GM19035 (cell line): ENCODE measurements around the gene NTNG2.
"Not testable (repeated sequence)": the region's sequence is repeated elsewhere in the genome, so short reads cannot be mapped to it uniquely, and the experiment has no call there.

Experiments
- ATAC-seq: cut with Tn5 transposase; IDR thresholded peaks from one replicate; pipeline ENCODE4 v1.9.1; 2021; ENCODE audit not compliant: unreplicated experiment

The NTNG2 gene, protein sequence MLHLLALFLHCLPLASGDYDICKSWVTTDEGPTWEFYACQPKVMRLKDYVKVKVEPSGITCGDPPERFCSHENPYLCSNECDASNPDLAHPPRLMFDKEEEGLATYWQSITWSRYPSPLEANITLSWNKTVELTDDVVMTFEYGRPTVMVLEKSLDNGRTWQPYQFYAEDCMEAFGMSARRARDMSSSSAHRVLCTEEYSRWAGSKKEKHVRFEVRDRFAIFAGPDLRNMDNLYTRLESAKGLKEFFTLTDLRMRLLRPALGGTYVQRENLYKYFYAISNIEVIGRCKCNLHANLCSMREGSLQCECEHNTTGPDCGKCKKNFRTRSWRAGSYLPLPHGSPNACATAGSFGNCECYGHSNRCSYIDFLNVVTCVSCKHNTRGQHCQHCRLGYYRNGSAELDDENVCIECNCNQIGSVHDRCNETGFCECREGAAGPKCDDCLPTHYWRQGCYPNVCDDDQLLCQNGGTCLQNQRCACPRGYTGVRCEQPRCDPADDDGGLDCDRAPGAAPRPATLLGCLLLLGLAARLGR

DNA sequence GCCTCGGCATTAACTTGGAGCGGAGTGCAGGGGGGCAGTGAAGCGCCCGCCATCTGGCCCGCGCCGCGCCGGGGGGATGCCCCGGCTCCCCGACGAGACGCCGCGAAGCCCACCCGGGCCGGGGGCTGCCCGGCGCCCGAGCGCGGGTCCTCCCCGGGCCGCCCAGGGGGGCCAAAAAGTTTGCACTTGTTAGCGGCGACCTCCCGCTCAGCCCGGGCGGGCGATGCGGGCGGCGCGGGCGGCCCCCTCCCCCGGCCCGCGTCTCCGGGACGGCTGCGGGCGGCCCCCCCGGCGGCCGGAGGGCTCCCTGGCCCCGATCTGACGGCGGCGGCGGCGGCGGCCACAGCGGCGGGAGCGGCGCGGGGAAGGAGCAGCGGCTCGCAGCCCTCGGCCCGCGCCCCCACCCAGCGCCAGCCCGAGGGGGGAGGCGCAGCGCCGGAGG is at the start of gene NTNG2:
TSS of gene NTNG2 (plus strand) at position 316 of the 442 bp plus-strand sequence. CDS start 4,774 bp downstream, outside the sequence.
- no peak for ATAC-seq

DNA sequence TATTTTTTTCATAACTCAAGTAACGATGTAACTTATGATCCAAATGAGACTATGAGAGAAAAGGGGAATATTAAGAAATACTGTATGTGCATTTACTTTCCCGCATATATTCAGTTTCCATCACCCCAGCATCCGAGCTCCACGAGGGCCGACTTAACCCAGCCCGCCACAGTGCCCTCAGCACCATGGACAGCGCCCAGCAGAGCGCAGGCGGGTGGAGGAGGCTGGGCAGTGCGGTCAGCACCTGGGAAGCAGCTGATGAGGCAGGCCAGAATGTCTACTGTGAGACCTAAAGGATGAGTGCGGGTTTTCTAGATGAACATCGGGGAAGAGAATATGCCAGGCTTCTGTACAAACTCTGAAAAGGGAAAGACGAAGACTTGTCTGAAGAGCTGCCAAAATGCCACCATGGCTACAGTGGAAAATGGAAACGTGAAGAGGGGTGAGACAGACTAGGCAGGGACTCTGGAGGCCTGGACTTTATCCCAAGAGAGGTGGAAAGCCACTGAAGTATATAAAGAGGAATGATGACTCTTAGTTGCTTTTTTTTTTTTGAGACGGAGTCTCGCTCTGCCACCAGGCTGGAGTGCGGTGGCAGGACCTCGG is 47.7 kb upstream of the NTNG2 start:
- no peak for ATAC-seq

DNA sequence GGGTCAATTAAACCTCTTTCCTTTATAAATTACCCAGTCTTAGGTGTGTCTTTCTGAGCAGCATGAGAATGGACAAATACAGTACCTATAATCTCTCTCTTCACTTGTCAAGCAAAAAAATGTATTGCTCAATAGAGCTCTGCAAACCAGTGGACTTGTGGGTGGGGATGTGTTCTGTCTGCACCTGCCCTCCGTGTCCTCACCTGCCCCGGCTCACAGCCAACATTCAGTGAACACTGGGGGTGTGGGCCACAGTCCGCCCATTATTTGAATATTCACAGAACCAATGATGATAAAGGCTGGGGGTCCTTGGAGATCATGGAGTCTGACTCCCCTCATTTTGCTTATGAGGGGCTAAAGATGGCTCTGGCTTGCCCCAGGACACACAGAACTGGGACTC is 45.3 kb upstream of the NTNG2 start:
- no peak for ATAC-seq

DNA sequence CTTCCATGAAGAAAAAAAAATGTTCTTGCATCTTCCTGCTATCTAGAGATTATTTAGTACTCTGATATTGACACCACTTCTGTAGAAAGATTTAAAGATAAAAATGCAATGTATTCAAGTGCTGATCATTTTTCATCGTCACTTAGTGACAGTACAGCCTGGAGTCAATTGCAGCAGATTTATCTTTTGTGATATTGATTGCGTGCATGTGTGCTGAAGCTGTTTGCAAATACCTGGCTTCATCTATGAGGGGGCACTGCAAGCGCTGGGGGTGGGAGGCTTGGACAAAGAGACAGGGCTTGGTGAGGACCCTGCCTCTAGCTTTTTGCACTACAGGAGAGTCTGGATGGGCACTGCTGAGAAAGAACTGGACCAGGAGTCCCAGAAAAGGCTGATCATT is 44.2 kb upstream of the NTNG2 start:
- ATAC-seq: no peak

DNA sequence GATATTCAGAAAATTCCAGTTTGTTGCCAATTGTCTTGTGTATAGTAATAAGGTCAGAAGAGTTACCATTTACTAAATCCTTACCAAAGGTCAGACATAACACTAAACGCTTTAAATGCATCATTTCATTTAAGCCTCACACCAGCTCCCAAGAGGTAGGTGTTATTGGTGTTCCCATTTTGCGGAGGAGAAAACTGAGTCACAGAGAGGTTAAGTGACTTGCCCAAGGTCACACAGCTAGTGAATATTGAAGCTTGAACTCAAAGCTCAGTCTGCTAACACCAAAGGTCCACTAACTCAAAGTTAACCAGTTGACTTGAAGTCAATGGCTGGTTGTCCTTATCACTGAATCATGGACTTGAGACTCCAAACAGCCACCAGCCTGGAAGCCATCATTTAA is 40.8 kb upstream of the NTNG2 start:
- no peak for ATAC-seq

DNA sequence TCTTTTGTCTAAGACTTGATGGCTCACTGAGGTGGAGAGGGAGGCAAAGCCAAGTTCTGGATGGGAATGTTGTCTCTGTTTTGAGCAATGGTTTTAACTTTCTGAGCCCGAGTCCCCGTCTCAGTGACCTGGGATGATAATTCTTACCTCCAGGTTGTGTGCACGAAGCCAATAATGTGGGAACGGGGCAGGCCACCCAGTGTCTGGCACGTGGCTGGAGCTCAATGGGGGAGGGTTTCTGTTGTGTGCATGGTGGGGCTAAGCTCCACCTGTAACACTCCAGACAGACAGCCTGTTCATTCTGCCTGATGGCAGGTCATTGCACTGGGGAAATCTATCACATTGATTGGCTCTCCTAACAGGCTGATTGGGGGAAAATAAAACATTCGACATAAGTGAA is 37.1 kb upstream of the NTNG2 start:
- no peak for ATAC-seq

DNA sequence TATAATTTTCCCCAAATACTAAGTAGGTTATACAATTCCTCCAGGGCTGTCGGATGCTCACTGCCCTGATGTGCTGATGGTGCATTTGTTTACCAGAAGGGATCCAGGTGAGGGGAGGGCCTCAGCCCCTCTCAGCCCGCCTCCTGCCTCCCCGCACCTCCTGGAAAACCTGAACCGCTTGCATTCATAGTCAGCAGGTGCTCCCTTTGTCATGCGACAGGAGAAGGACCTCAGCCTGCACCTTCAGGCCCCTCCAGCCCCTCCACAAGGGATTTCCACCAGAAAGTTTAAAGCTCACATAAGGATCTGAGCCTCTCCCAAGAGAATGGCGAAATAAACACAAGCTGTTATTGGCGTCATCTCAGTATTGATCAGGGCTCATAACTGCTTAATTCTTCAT is 36.5 kb upstream of the NTNG2 start:
- ATAC-seq: no peak

DNA sequence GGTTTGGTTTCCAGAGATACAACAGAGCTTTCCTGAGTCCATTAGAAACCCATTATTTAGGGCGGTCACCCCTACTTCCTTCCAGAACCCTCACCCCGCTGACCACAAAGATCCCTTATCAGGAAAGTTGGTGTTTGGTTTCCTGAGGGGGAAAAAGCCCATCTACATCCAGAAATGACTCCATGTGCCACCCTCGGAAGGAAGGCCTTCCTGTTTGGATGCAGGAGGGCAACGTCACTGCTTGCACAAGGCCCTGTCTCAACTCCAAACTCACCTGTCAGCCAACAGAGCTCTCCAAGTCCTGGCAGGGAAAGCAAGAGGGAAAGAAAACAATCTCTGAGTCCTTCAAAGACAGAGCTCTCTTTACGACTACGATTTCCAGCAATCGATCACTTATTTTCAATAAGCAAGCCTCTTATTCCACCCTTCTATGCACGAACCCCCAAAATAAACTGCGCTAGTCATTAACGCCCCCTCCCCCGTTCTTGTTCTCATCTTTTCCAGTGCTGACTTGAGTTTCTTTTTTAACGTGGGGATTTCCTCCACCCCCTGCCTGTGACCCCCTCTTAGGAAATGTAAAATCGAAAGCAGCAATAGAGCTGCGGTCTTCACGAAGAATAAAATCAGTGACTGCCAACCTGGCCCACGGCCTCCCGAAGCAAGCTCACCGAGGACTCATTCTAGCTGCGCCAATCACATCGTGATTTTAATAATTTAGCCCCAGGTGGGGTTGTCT is 35.7 kb upstream of the NTNG2 start:
- no peak for ATAC-seq

DNA sequence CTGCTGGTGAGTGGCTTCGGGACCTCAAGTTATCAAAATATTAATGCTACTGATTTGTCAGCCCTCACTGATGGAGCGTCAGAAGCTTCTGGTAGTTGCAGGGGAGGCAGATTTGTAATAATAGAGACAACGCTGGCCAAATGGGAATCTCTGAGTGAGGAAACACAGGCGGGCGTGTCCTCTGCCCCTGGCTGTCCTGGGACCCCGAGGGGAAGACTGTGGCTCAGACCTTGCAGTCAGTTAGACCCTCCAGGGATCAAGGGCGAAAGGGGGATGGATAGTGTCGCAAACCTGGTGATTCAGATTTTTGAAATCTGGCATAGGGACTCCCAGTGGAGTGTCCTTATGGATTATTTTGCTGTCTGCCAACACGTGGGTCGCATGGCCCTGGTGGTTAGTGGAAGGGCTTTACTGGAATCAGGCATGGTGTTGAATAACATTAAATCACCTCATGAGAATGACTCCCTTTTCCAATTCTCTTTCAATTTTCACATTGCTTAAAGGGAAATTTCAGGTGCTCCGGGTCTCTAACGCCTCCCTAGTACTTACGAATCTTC is 35.1 kb upstream of the NTNG2 start:
- no peak for ATAC-seq

DNA sequence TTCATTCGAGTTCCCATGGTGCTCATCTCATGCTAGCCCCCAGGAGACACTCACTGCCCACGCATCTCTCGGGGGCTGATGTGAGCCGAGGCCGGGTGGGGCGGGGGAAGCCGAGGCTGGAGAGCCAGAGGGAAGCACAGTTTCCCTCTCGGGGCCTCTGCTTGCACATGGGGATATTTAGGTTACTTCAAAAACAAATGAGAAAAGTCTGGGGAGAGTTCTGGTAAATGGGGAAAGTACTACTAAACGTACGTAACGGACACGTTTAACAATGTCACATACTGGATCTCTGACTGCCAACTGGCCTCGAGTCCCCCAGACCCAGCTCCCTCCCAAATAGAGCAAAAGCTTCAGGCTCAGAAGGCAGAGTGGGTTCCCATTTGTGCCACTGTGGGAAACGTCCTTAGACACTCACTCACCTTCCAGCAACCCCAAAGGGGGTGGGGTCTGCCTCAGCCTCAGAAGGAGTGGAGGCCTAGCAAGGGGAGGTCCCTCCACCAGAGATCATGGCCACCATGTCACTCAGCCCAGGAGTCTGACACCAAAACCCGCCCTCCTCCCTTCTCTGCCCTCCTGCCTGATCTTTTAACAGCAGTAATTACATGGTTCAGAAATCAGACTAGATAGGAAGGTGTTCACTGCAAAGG is 33.8 kb upstream of the NTNG2 start:
- no peak for ATAC-seq

DNA sequence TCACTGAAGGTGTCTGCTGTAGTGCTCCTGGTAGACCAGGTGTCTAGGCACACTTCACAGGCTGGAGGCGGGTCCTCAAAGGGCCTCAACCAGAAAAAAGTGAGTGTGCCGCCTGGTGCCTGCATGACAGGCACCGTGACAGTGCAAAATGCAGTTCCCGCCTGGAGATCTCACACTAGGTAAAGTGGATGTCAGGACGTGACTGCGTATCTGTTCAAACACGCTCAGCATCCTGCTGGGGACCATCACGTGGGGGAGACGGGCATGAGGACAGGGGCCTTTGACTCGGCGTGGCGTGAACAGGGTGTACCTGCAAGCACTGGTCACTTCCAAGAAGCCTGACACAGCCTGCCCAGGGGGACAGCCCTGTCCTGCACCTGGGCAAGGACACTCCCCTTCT is 32.3 kb upstream of the NTNG2 start:
- no peak for ATAC-seq

DNA sequence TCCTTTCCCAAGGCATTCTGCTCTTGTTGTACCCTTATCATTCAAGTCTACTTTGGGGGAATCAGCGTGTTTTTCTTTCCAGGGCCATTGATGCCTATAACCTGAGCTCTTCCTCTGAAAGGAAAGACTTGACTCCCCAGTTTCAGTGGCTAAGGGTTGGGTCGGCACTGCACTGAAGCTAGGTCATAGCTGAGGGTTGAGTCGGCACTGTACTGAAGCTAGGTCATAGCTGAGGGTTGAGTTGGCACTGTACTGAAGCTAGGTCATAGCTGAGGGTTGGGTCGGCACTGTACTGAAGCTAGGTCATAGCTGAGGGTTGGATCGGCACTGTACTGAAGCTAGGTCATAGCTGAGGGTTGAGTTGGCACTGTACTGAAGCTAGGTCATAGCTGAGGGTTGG is 27.8 kb upstream of the NTNG2 start:
- not testable (repeated sequence) for ATAC-seq

DNA sequence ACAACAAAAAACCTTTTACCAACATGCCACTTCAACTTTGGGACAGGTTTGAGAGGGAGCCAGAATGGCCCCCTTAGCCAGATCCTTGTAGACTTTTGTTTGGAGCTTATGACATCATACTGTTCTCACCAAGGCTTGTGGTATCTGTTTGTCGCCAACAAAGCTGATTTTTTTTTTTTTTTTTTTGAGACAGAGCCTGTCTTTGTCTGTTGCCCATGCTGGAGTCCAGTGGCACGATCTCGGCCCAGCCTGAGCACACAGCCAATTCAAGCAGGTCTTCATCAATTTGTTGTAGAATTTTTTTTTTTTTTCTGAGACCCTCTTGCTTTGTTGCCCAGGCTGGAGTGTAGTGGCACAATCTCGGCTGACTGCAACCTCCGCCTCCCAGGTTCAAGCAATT is 26.4 kb upstream of the NTNG2 start:
- no peak for ATAC-seq

DNA sequence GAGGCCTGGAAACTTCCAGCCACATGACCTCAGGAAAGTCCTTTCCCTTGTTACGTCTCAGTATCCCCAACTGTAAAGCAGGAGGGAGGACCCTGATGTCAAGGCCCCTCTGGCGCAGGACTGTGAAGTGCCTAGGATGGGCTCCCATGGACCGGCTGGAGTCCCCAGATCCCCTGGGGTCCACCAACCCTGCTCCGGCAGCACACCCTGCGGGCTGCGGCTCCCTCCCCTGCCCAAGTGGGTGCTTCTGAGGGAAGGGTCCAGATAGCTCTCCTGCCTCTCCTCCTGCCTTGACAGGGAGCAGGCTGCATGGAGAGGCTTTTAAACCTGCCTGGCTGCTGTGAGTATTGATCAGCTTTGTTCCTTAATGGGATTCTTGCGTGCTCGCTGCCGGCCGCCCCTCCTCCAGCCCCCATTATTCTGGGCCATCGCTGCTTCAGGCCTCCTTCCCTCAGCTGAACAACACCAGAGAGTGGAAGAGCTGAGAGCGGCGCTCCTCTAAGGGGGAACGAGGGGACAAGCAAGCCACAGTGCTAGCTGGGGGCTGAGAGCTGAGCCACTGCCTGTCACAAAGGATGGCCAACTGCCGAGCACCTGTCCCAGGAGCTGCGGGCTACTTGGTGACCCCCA is 25.6 kb upstream of the NTNG2 start:
- ATAC-seq: no peak

DNA sequence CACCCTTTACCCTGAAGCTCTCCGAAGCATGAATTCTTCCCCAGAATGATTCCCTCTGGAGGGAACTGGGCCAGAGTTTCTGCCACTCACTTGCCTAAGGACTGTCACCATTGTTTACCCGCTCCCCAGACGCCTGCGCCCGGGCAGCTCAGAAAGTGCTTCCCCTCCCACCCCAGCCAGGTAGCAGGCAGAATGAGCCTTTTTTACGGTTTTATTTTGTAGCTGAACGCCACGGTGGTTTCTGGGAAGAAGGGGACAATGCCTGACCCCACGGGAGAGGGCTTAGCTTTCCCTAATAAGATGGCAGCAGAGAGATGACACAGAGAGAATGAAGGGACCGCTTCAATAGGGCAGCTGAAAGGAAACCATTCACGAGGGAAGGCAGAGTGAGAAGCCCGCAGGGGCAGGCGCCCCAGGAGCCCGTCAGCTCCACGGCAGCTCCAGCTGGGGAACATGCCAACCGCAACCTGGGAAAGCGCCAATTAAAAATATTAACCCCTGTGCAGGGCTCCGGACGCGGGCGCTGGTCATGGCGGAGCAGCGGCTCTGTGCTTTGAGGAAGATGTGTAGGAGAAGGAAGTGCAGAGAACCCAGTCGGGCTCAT is 20.4 kb upstream of the NTNG2 start:
- ATAC-seq: no peak

DNA sequence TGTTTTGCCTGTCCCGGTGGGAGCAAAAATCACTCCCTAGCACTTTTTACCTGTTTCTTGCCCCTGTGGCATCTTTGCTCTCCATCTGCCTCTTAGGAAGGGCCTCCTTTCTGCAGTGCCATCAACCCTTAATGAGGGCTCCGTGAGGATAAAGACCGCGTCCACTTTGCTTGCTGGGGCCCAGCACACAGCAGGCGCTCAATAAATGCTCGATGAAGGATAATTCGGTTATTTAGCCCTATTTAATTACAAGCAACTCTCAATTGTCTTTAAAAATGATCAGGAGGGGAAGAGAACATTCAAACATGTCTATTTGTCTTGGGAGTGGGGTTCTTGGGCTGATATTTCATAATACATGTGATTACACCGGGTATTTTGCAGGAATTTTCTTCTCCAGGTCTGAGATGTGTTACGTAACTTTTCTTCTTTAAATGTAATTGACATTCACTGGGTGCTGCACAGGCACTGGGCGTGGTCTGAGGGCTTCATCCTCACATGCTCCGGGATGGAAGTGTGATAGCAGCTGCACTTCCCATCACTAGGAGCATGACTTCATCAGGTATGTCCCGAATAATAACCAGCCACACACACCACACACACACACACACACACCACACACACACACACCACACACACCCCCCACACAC is 19.8 kb upstream of the NTNG2 start:
- ATAC-seq: no peak

DNA sequence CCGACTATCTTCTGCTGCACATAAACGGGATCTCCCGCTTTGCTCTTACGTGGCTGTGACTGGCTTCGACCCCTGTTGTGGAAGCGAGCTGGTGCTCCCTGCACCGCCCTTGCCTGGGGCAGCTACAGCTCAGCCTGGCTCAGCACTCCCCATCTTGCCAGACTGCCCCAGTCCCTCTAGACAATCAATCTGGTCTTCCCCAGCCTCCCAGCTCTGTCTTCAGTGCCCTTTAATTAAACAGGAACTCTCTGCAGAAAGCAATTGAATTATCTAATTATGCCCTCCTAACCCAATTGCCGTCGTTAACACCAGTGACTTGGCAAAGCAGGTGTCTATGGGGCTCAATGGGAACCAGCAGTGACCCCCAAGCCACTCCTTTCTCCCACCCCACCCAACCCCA is 18.9 kb upstream of the NTNG2 start:
- no peak for ATAC-seq

DNA sequence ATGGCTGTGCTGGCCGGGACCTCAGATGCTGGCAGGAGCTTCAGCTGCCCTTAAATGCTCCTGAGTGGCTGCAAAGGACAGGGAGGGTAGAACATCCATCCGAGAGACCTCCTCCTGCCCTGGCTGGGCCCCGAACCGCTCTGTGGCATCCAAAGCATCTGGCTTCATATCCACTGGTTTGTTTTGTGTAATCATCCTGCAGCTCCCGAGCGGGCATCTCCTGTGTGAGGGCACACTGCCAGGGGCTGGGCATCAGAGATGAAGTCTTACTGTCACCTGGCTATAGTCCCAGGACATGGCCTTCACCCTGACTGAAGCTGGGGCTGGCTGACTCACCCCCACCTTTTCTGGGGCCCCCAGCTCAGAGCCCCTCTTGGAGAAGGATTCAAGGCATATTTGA is 18.5 kb upstream of the NTNG2 start:
- no peak for ATAC-seq

DNA sequence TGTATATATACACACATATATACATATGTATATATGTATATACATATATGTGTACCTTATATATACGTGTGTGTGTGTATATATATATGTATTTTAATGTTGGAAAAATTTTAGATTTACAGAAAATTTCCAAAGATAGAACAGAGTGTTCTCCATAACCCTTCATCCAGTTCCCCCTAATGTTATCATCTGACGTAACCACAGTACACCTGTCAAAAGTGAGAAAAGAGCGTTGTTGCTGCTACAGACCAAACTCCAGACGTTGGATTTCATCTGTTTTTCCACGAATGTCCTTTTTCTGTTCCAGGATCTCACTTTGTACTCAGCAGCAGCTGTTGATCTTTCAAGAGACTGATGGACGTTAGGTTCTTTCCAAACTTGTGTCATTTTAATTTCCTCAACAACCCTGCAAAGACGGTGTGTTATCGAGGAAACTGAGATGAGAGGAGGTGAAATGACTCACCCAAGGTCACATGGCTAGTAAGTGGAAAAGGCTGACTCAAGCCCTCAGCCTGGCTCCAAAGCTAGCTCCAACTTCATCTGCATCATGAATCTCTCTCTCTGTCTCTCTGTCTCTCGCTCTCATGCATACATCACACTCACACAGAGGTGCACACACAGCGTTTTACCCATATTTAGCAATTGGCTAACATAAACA is 17.0 kb upstream of the NTNG2 start:
- ATAC-seq: no peak
